ENCODE data around the gene KRT23. TPM values are rescaled to one million over a fixed set of nuclear protein-coding genes. Genes with fewer than 3 reads are reported as not detected.

The KRT23 gene
- total RNA-seq, 1 experiment from 2014 or later = 19.0 TPM

GRCh38 chr17:40956401-40957254 is 19.2 kb upstream of the KRT23 start (continued):
- TF ChIP-seq CTCF (IDR thresholded peaks at IDR 0.05 in 2 of 3, conservative IDR thresholded peaks at IDR 0.05 in 1 of 3; ENCODE audit: borderline replicate concordance in 1 of 3, insufficient read depth in 1 of 3, low read depth in 2 of 3, low read length in 2 of 3) (no peak), CBX3 (IDR thresholded peaks at IDR 0.05; ENCODE audit: low read depth) (peak; percentile 97), POLR2A (IDR thresholded peaks at IDR 0.05; ENCODE audit: borderline replicate concordance, extremely low read depth, insufficient read depth, insufficient read length) (no peak), FOSL1 (IDR thresholded peaks at IDR 0.05; ENCODE audit: low read depth) (peak; percentile 96)

DNA sequence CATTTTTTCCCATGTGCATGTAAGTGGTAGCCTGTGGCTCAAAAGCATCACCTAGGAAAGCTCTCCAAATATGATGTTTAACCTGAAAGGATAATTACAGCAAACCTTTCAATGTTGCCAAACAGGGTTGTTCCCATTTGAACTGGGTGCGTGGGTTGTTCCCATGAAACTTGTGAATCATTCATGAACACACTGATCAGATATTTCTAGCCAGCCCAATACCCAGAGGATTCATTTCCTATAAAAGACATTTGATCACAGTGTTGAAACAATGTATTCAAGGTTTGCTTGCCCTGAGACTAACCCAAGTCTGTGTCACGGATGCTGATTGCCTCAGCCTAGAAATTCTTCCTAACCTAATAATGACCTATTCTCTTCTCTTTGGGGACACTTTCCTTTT is 16.4 kb upstream of the KRT23 start:
- no peak overlapping the region for H2AFZ ChIP-seq (ENCODE audit: low read depth, low read length, poor library complexity, severe bottlenecking)
- no TSS peak for BruUV-seq (replicated peaks)
- H4K20me1 ChIP-seq (ENCODE audit: insufficient read depth) = no peaks in the 10 kb centered on the region
- H3K9me2 ChIP-seq (ENCODE audit: insufficient read depth) = no peaks in the 10 kb centered on the region
- ChIA-PET CTCF (interaction anchor here (0.7 kb wide), 1 partner anchor 46 kb away, joined by 3 read pairs; no protein-coding TSS in a partner anchor), RAD21 (ENCODE audit: low non-redundant PET in 1 of 2, low total read pairs in 2 of 2, uncharacterized antibody in 2 of 2, unreplicated experiment in 2 of 2) (no interaction called here), POLR2A (interaction anchor here (0.6 kb wide), 1 partner anchor 541 kb away, joined by 3 read pairs; no protein-coding TSS in a partner anchor)
- ATAC-seq (no peak), DNase-seq (ENCODE audit: low read depth, low spot score) (peak; percentile 85)
- H3K27me3 ChIP-seq (ENCODE audit: insufficient read depth, low read length) = no peaks in the 10 kb centered on the region
- H3K27ac ChIP-seq (ENCODE audit: low read depth, low read length) = peak overlapping the region; percentile 99
- H3K79me2 ChIP-seq (ENCODE audit: insufficient read depth, low read length) = no peaks in the 10 kb centered on the region
- TF ChIP-seq SP1 (IDR thresholded peaks at IDR 0.05; ENCODE audit: low read depth) (peak; percentile 96), CEBPB (IDR thresholded peaks at IDR 0.05; ENCODE audit: low read depth) (peak; percentile 89), EGR1 (IDR thresholded peaks at IDR 0.05; ENCODE audit: low read depth) (peak; percentile 90), RAD21 (IDR thresholded peaks at IDR 0.05; ENCODE audit: low read depth) (no peak; the same call in 1 of the 2 replicates), CBX3 (IDR thresholded peaks at IDR 0.05; ENCODE audit: low read depth) (0 out of 2 replicates have a peak, but pooled peaks have one; percentile 29), EZH2phosphoT487 (IDR thresholded peaks at IDR 0.05; ENCODE audit: borderline replicate concordance) (no peak), SIN3A (IDR thresholded peaks at IDR 0.05; ENCODE audit: low read depth) (no peak), JUND (IDR thresholded peaks at IDR 0.05) (peak; percentile 72), FOSL1 (IDR thresholded peaks at IDR 0.05; ENCODE audit: low read depth) (peak; percentile 68), POLR2AphosphoS5 (IDR thresholded peaks at IDR 0.05; ENCODE audit: low read depth, low read length) (peak; percentile 48; the same call in 1 of the 2 replicates), YY1 (IDR thresholded peaks at IDR 0.05; ENCODE audit: extremely low read depth, insufficient replicate concordance, low read depth, low read length) (no peak), CTCF (IDR thresholded peaks at IDR 0.05 in 2 of 3, conservative IDR thresholded peaks at IDR 0.05 in 1 of 3; ENCODE audit: borderline replicate concordance in 1 of 3, insufficient read depth in 1 of 3, low read depth in 2 of 3, low read length in 2 of 3) (no peak), SRF (IDR thresholded peaks at IDR 0.05; ENCODE audit: low read depth) (peak; percentile 39; the same call in 1 of the 2 replicates)
- H3K4me2 ChIP-seq (ENCODE audit: low read length) = peak overlapping the region; percentile 55
- no peak overlapping the region for H3K4me3 ChIP-seq (replicated peaks in 1 of 2; ENCODE audit: low read depth in 1 of 2, low read length in 2 of 2)
- H3K36me3 ChIP-seq (ENCODE audit: control insufficient read depth in 1 of 2, insufficient read depth in 2 of 2, low read length in 2 of 2) = no peaks in the 10 kb centered on the region
- H3K9ac ChIP-seq (ENCODE audit: low read length) = peak overlapping the region; percentile 63
- H3K4me1 ChIP-seq (ENCODE audit: control insufficient read depth in 1 of 2, insufficient read depth in 2 of 2, low read length in 2 of 2) = peaks cover 91 to 100% of the 10 kb centered on the region in 2 experiments
- H3K9me3 ChIP-seq (ENCODE audit: control insufficient read depth in 1 of 2, insufficient read depth in 1 of 2, low read depth in 1 of 2, low read length in 2 of 2) = no peaks in the 10 kb centered on the region
- intact Hi-C loops (cut with micrococcal nuclease) = no loop called here

Data from HCT116 (cell line).